Tibial nerve (tissue), 4 donors: ENCODE results near the gene UBE2G2. TPM values are rescaled to one million over a fixed set of nuclear protein-coding genes. Genes with fewer than 3 reads are reported as not detected.

Source experiments
- DNase-seq, 2 donors: peaks; one replicate each; pipeline ENCODE4 v3.0.0-alpha.2; 2019; ENCODE audit warnings: low spot score in 2 of 2
- H3K27ac ChIP-seq, 4 donors: fragments of 200-600 bp; sonication (generic) in 3 of 4; one replicate each; pipeline ENCODE4 v1.5.1; 2017 to 2019; ENCODE audit warnings: mild to moderate bottlenecking in 1 of 4
- H3K27me3 ChIP-seq, 2 donors: fragments of 200-600 bp; sonication (generic) in 1 of 2; one replicate each; pipeline versions ENCODE4 v1.5.1 to v1.6.0; 2017 to 2019
- H3K36me3 ChIP-seq, 3 donors: fragments of 200-600 bp; sonication (generic); one replicate each; pipeline ENCODE4 v1.5.1; 2018 to 2019
- H3K4me1 ChIP-seq, 4 donors: fragments of 200-600 bp; sonication (generic) in 3 of 4; one replicate each; pipeline ENCODE4 v1.5.1; 2017 to 2019
- H3K4me3 ChIP-seq, 4 donors: fragments of 200-600 bp; sonication (generic) in 3 of 4; one replicate each; pipeline ENCODE4 v1.5.1; 2017 to 2019; ENCODE audit warnings: mild to moderate bottlenecking in 1 of 4, moderate library complexity in 1 of 4
- H3K9me3 ChIP-seq, 4 donors: fragments of 200-600 bp; sonication (generic) in 3 of 4; one replicate each; pipeline ENCODE4 v1.5.1; 2017 to 2019
- EP300 ChIP-seq, 2 donors: sonication (generic); formaldehyde crosslinking; IDR thresholded peaks; one replicate each; pipeline ENCODE4 v1.6.1; 2017; ENCODE audit warnings: antibody characterized with exemption in 2 of 2, mild to moderate bottlenecking in 1 of 2
- POLR2A ChIP-seq, 2 donors: fragments of 450-650 bp; IDR thresholded peaks; one replicate each; pipeline ENCODE4 v1.6.1; 2017; ENCODE audit warnings: antibody characterized with exemption in 2 of 2, mild to moderate bottlenecking in 2 of 2, moderate library complexity in 2 of 2
- WGBS, 2 donors: methylation state at CpG; one replicate each; pipeline ENCODE4 v1.1.5; 2018; 5-methylcytosine and 5-hydroxymethylcytosine counted together
- total RNA-seq, 4 donors: library from RNA; depleted of rRNA; stranded (reverse); fragments of >200 nt; gene quantifications; one replicate each; pipeline ENCODE4 v1.1.0, GENCODE V29; 2016
- TF ChIP-seq, protein P1 (sequence below), 5 experiments: fragments of 200-600 bp in 3 of 5; fragments of 450-650 bp in 2 of 5; sonication (generic) in 3 of 5; IDR thresholded peaks; one replicate each; pipeline ENCODE4 v1.5.1; 2016 to 2019; ENCODE audit warnings: antibody characterized with exemption in 5 of 5, mild to moderate bottlenecking in 3 of 5, moderate library complexity in 2 of 5

Gene UBE2G2
- total RNA-seq, 4 donors from 2014 or later = 89.4 to 165 (median 99.3) TPM

- WGBS, 2 donors = 86 to 90% methylated on average over 19 to 22 of the region's 22 CpGs
- H3K9me3 ChIP-seq = peaks cover 0 to 27% (median 0%) of the 10 kb centered on the region in 4 donors
- no peak overlapping the region for H3K27ac ChIP-seq
- TF ChIP-seq, protein P1, sequence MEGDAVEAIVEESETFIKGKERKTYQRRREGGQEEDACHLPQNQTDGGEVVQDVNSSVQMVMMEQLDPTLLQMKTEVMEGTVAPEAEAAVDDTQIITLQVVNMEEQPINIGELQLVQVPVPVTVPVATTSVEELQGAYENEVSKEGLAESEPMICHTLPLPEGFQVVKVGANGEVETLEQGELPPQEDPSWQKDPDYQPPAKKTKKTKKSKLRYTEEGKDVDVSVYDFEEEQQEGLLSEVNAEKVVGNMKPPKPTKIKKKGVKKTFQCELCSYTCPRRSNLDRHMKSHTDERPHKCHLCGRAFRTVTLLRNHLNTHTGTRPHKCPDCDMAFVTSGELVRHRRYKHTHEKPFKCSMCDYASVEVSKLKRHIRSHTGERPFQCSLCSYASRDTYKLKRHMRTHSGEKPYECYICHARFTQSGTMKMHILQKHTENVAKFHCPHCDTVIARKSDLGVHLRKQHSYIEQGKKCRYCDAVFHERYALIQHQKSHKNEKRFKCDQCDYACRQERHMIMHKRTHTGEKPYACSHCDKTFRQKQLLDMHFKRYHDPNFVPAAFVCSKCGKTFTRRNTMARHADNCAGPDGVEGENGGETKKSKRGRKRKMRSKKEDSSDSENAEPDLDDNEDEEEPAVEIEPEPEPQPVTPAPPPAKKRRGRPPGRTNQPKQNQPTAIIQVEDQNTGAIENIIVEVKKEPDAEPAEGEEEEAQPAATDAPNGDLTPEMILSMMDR (IDR thresholded peaks at IDR 0.05) = no peak
- no peak for TF ChIP-seq POLR2A (IDR thresholded peaks at IDR 0.05)
- no peak for TF ChIP-seq EP300 (IDR thresholded peaks at IDR 0.05)
- H3K4me3 ChIP-seq = no peak overlapping the region
- no peaks in the 10 kb centered on the region for H3K4me1 ChIP-seq
- H3K27me3 ChIP-seq = no peaks in the 10 kb centered on the region
- no peaks in the 10 kb centered on the region for H3K36me3 ChIP-seq
- no peak for DNase-seq
Measured at GRCh38 chr21:44759628-44760285, 41.9 kb downstream of the UBE2G2 start.

- Histone ChIP-seq H3K36me3 (no peaks in the 10 kb centered on the region), H3K27ac (no peak overlapping the region), H3K4me3 (no peak overlapping the region), H3K9me3 (peaks cover 0 to 33% (median 0%) of the 10 kb centered on the region in 4 donors), H3K27me3 (no peaks in the 10 kb centered on the region), H3K4me1 (no peaks in the 10 kb centered on the region)
- WGBS, 2 donors = 69 to 72% methylated on average over 23 to 26 of the region's 26 CpGs
- TF ChIP-seq, protein P1 (IDR thresholded peaks at IDR 0.05) = no peak
- DNase-seq = no peak
Measured at GRCh38 chr21:44758781-44759627, 42.6 kb downstream of the UBE2G2 start.

- Histone ChIP-seq H3K36me3 (no peaks in the 10 kb centered on the region), H3K9me3 (peaks cover 0 to 36% (median 0%) of the 10 kb centered on the region in 4 donors), H3K27me3 (no peaks in the 10 kb centered on the region), H3K27ac (no peak overlapping the region), H3K4me3 (no peak overlapping the region), H3K4me1 (no peaks in the 10 kb centered on the region)
- TF ChIP-seq, protein P1 (IDR thresholded peaks at IDR 0.05) = no peak
- TF ChIP-seq EP300 (IDR thresholded peaks at IDR 0.05) = no peak
- TF ChIP-seq POLR2A (IDR thresholded peaks at IDR 0.05) = no peak
- no peak for DNase-seq
- WGBS, 2 donors = 90 to 97% methylated on average over 5 to 8 of the region's 8 CpGs
Measured at GRCh38 chr21:44758141-44758561, 43.5 kb downstream of the UBE2G2 start.

- no peak for DNase-seq
- H3K27ac ChIP-seq = no peak overlapping the region
- H3K27me3 ChIP-seq = no peaks in the 10 kb centered on the region
- H3K9me3 ChIP-seq = peaks cover 0 to 36% (median 0%) of the 10 kb centered on the region in 4 donors
- WGBS, 2 donors = 91% methylated on average over 5 to 6 of the region's 6 CpGs
- H3K36me3 ChIP-seq = no peaks in the 10 kb centered on the region
- TF ChIP-seq POLR2A (IDR thresholded peaks at IDR 0.05) = no peak
- TF ChIP-seq, protein P1 (IDR thresholded peaks at IDR 0.05) = no peak
- TF ChIP-seq EP300 (IDR thresholded peaks at IDR 0.05) = no peak
- H3K4me1 ChIP-seq = no peaks in the 10 kb centered on the region
- no peak overlapping the region for H3K4me3 ChIP-seq
Measured at GRCh38 chr21:44757731-44758130, 43.9 kb downstream of the UBE2G2 start.
